ENCODE measurements around the gene GRB14. TPM values are rescaled to one million over a fixed set of nuclear protein-coding genes. Genes with fewer than 3 reads are reported as not detected.

The GRB14 gene
- total and polyA plus RNA-seq, 2 donors (not counting 1 experiment from before 2014, with no cell fraction given), result 0.33 to 0.34 TPM

GRCh38 chr2:164458792-164459191 lies 162.5 kb downstream of the GRB14 start:
- Histone ChIP-seq H3K27me3 (ENCODE audit: control insufficient read depth, insufficient read depth, low read length) (no peaks in the 10 kb centered on the region), H3K9me3 (ENCODE audit: control insufficient read depth, insufficient read depth, low read depth, low read length) (no peaks in the 10 kb centered on the region), H4K20me1 (ENCODE audit: control insufficient read depth, extremely low read depth, insufficient read depth, low read length) (no peaks in the 10 kb centered on the region), H3K79me2 (ENCODE audit: control insufficient read depth, insufficient read depth, low read length) (no peaks in the 10 kb centered on the region), H3K36me3 (ENCODE audit: control insufficient read depth, insufficient read depth, low read length) (no peaks in the 10 kb centered on the region), H3K27ac (ENCODE audit: insufficient read depth, low read length) (no peak overlapping the region), H3K4me2 (ENCODE audit: extremely low read depth, insufficient read depth, low read length) (no peak overlapping the region), H3K4me3 (replicated peaks in 1 of 4; ENCODE audit: control extremely low read depth in 1 of 4, insufficient read depth in 1 of 4, low read depth in 3 of 4, low read length in 4 of 4) (no peak overlapping the region), H3K9ac (ENCODE audit: insufficient read depth, low read length) (no peak overlapping the region), H3K4me1 (ENCODE audit: control insufficient read depth, extremely low read depth, insufficient read depth, low read length) (no peaks in the 10 kb centered on the region), H2AFZ (ENCODE audit: low read length) (no peak overlapping the region)
- TF ChIP-seq, protein P1, sequence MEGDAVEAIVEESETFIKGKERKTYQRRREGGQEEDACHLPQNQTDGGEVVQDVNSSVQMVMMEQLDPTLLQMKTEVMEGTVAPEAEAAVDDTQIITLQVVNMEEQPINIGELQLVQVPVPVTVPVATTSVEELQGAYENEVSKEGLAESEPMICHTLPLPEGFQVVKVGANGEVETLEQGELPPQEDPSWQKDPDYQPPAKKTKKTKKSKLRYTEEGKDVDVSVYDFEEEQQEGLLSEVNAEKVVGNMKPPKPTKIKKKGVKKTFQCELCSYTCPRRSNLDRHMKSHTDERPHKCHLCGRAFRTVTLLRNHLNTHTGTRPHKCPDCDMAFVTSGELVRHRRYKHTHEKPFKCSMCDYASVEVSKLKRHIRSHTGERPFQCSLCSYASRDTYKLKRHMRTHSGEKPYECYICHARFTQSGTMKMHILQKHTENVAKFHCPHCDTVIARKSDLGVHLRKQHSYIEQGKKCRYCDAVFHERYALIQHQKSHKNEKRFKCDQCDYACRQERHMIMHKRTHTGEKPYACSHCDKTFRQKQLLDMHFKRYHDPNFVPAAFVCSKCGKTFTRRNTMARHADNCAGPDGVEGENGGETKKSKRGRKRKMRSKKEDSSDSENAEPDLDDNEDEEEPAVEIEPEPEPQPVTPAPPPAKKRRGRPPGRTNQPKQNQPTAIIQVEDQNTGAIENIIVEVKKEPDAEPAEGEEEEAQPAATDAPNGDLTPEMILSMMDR (conservative IDR thresholded peaks at IDR 0.05 in 1 of 2, IDR thresholded peaks at IDR 0.05 in 1 of 2; ENCODE audit: low read depth in 1 of 2, low read length in 2 of 2), result no peak
- no peak for TF ChIP-seq EZH2 (IDR thresholded peaks at IDR 0.05; ENCODE audit: low read length, missing control alignments)
- DNase-seq (ENCODE audit: low read depth in 2 of 2), result no peak

DNA sequence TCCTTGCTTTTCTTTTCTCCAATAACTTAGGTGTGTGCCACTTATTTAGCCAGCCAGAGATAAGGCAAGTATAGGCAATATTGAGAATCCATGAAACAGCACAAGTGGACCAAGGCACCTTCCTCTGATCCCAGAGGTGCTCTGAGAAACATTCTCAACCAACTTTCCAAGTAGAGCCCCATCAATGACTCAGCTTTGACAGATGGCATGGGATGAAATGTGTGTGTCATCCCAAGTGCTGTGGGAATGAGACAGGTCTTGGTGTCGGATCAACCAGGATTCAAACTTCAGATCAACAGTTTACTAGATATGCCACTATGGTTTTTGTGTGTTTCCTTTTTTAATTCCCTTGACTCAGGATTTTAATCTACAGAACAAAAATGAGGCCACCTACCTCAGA lies 164.0 kb downstream of the GRB14 start:
- no peaks in the 10 kb centered on the region for H3K9me3 ChIP-seq (ENCODE audit: control insufficient read depth, insufficient read depth, low read depth, low read length)
- TF ChIP-seq EZH2 (IDR thresholded peaks at IDR 0.05; ENCODE audit: low read length, missing control alignments), result no peak
- TF ChIP-seq, protein P1 (conservative IDR thresholded peaks at IDR 0.05 in 1 of 2, IDR thresholded peaks at IDR 0.05 in 1 of 2; ENCODE audit: low read depth in 1 of 2, low read length in 2 of 2), result no peak
- H3K4me3 ChIP-seq (replicated peaks in 1 of 4; ENCODE audit: control extremely low read depth in 1 of 4, insufficient read depth in 1 of 4, low read depth in 3 of 4, low read length in 4 of 4), result no peak overlapping the region
- H3K4me1 ChIP-seq (ENCODE audit: control insufficient read depth, extremely low read depth, insufficient read depth, low read length), result no peaks in the 10 kb centered on the region
- no peaks in the 10 kb centered on the region for H3K27me3 ChIP-seq (ENCODE audit: control insufficient read depth, insufficient read depth, low read length)
- no peaks in the 10 kb centered on the region for H3K36me3 ChIP-seq (ENCODE audit: control insufficient read depth, insufficient read depth, low read length)
- no peak overlapping the region for H3K9ac ChIP-seq (ENCODE audit: insufficient read depth, low read length)
- no peak overlapping the region for H3K4me2 ChIP-seq (ENCODE audit: extremely low read depth, insufficient read depth, low read length)
- H4K20me1 ChIP-seq (ENCODE audit: control insufficient read depth, extremely low read depth, insufficient read depth, low read length), result no peaks in the 10 kb centered on the region
- no peak for DNase-seq (ENCODE audit: low read depth in 2 of 2)
- H3K79me2 ChIP-seq (ENCODE audit: control insufficient read depth, insufficient read depth, low read length), result no peaks in the 10 kb centered on the region
- no peak overlapping the region for H2AFZ ChIP-seq (ENCODE audit: low read length)
- no peak overlapping the region for H3K27ac ChIP-seq (ENCODE audit: insufficient read depth, low read length)

GRCh38 chr2:164456619-164457018 lies 164.7 kb downstream of the GRB14 start:
- Histone ChIP-seq H3K4me2 (ENCODE audit: extremely low read depth, insufficient read depth, low read length) (no peak overlapping the region), H3K36me3 (ENCODE audit: control insufficient read depth, insufficient read depth, low read length) (no peaks in the 10 kb centered on the region), H3K9me3 (ENCODE audit: control insufficient read depth, insufficient read depth, low read depth, low read length) (no peaks in the 10 kb centered on the region), H3K79me2 (ENCODE audit: control insufficient read depth, insufficient read depth, low read length) (no peaks in the 10 kb centered on the region), H3K27ac (ENCODE audit: insufficient read depth, low read length) (no peak overlapping the region), H3K4me1 (ENCODE audit: control insufficient read depth, extremely low read depth, insufficient read depth, low read length) (no peaks in the 10 kb centered on the region), H2AFZ (ENCODE audit: low read length) (no peak overlapping the region), H3K9ac (ENCODE audit: insufficient read depth, low read length) (no peak overlapping the region), H3K4me3 (replicated peaks in 1 of 4; ENCODE audit: control extremely low read depth in 1 of 4, insufficient read depth in 1 of 4, low read depth in 3 of 4, low read length in 4 of 4) (no peak overlapping the region), H4K20me1 (ENCODE audit: control insufficient read depth, extremely low read depth, insufficient read depth, low read length) (no peaks in the 10 kb centered on the region), H3K27me3 (ENCODE audit: control insufficient read depth, insufficient read depth, low read length) (no peaks in the 10 kb centered on the region)
- no peak for TF ChIP-seq EZH2 (IDR thresholded peaks at IDR 0.05; ENCODE audit: low read length, missing control alignments)
- TF ChIP-seq, protein P1 (conservative IDR thresholded peaks at IDR 0.05 in 1 of 2, IDR thresholded peaks at IDR 0.05 in 1 of 2; ENCODE audit: low read depth in 1 of 2, low read length in 2 of 2), result no peak
- peak in 1 of 2 donors; percentile 17 for DNase-seq (ENCODE audit: low read depth in 2 of 2)
